Endodermal cell (in vitro differentiated cells): ENCODE data around the gene LIN28B. TPM values are rescaled to one million over a fixed set of nuclear protein-coding genes. Genes with fewer than 3 reads are reported as not detected.
A peak's percentile ranks its signal among the peaks of the same experiment; 100 is the strongest.

ENCODE experiments used
- DNase-seq: peaks from one replicate; pipeline ENCODE4 v3.0.0-alpha.2; 2017
- H3K27ac ChIP-seq: 2 replicates; pipeline ENCODE4 v1.5.1; 2013; ENCODE audit warnings: mild to moderate bottlenecking, low read depth, low read length, moderate library complexity
- H3K27me3 ChIP-seq: 2 replicates; pipeline ENCODE4 v1.6.1; 2013; ENCODE audit warnings: mild to moderate bottlenecking, low read length, moderate library complexity; ENCODE audit not compliant: insufficient read depth, control insufficient read depth, poor library complexity, severe bottlenecking
- H3K36me3 ChIP-seq: 2 replicates; pipeline ENCODE4 v1.7.0; 2013; ENCODE audit warnings: mild to moderate bottlenecking, low read length, moderate library complexity; ENCODE audit not compliant: control insufficient read depth, insufficient read depth
- H3K4me1 ChIP-seq: one replicate; pipeline ENCODE4 v1.7.0; 2013; ENCODE audit warnings: low read length; ENCODE audit not compliant: control insufficient read depth, insufficient read depth
- H3K4me3 ChIP-seq: 2 replicates; pipeline ENCODE4 v1.5.1; 2013; ENCODE audit warnings: mild to moderate bottlenecking, low read length, moderate library complexity
- H3K9ac ChIP-seq: 2 replicates; pipeline ENCODE4 v1.6.1; 2013; ENCODE audit warnings: mild to moderate bottlenecking, low read length, moderate library complexity; ENCODE audit not compliant: poor library complexity, severe bottlenecking; ENCODE audit errors: extremely low read depth
- H3K9me3 ChIP-seq: 2 replicates; pipeline ENCODE4 v1.6.1; 2013; ENCODE audit warnings: mild to moderate bottlenecking, low read length, moderate library complexity; ENCODE audit not compliant: control insufficient read depth
- H3K27ac Mint-ChIP-seq: 2 replicates; pipeline ENCODE4 v1.8.0; 2020; ENCODE audit warnings: mixed read lengths
- H3K27me3 Mint-ChIP-seq: 2 replicates; pipeline ENCODE4 v1.8.0; 2021; ENCODE audit warnings: mild to moderate bottlenecking, mixed read lengths; ENCODE audit not compliant: insufficient read depth
- H3K36me3 Mint-ChIP-seq: 2 replicates; pipeline ENCODE4 v1.8.0; 2020; ENCODE audit warnings: low read depth, mixed read lengths
- H3K4me1 Mint-ChIP-seq: 2 replicates; pipeline ENCODE4 v1.8.0; 2020; ENCODE audit warnings: mixed read lengths
- H3K4me3 Mint-ChIP-seq: 2 replicates; pipeline ENCODE4 v1.8.0; 2020; ENCODE audit warnings: mild to moderate bottlenecking, moderate library complexity, mixed read lengths
- H3K9me3 Mint-ChIP-seq: 2 replicates; pipeline ENCODE4 v1.8.0; 2020; ENCODE audit warnings: mild to moderate bottlenecking, mixed read lengths
- WGBS, 2 experiments: methylation state at CpG; one replicate each; pipeline versions ENCODE4 v1.1.5 to v1.1.7; 2013; ENCODE audit warnings: missing lambda C conversion rate in 2 of 2, mixed read lengths in 1 of 2; ENCODE audit not compliant: insufficient coverage in 1 of 2, insufficient read length in 1 of 2; 5-methylcytosine and 5-hydroxymethylcytosine counted together
- total RNA-seq, 2 donors: library from RNA; stranded (reverse); fragmentation: NEBNext Ultra II Directional in 1 of 2; extraction: Animal tissue kit (Norgen Biotek cat#: 25700) in 1 of 2; gene quantifications; 2 replicates in 1 of 2; 3 replicates in 1 of 2; pipeline ENCODE4 v1.2.1, GENCODE V29; 2021
- TF ChIP-seq, protein P1 (sequence below): fragments of 200-600 bp; sonication (generic); conservative IDR thresholded peaks from 2 replicates; pipeline ENCODE4 v1.5.0; 2021; ENCODE audit warnings: antibody characterized with exemption, mild to moderate bottlenecking

LIN28B gene
- total RNA-seq, 2 donors from 2014 or later, result 65.1 to 65.3 TPM

DNA sequence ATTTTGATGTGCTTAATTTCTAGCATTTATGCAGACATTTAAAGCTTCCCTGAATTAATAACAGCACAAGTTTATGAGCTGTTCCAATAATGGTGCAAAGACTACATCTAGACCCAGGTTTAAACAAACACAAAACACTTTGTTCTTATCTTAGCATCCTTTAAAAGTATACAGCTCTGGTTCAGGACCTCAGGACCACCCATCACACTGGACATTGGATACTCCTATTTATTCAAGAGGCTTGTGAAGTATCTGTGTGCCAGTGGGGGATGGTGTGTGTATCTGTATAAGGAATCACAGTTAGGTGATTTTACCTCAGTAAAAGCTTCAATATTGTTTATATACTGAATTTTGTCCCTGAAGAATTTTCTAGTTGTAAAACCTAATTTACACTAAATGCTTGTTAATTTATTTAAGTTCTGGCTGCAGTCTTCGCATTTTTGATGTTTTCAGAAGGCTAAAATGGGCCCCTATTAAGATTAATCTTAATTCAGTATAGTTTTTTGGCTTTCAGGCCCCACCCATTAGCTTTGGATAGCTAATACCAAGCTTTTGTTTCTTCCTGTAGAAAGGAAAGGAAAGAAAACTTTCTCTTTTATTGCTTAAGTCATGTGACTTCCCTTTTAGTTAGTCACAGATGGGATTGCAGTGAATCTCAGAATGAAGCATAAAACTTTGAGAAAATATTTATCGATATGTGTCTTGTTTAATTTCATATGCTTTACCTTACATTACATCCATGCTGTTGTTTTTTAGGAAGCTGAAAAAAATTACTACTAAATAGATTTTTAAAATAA, 13.1 kb downstream of the LIN28B start:
- H3K27ac ChIP-seq, result peak overlapping the region; percentile 8
- H3K4me3 Mint-ChIP-seq, result no peak overlapping the region

DNA sequence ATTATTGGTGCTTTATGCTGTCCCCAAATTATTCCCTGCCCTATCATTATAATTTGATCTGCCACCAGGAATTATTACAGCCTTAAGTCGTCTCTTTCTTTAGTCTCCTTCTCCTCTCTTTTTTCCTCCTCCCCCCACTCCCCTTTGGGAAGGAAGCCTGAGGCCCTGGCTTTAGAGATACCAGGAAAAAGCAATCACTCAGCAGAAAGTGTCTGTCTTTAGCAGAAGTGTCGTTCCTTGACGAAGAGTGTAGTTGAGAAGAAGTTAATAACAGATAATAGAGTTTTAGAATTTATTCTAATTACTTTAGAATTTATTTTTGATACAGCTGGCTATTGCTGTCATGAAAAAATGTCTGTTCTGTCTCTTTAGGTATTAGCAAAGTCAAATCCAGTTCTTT, 16.5 kb downstream of the LIN28B start:
- H3K27me3 Mint-ChIP-seq, result no peaks in the 10 kb centered on the region
- no peaks in the 10 kb centered on the region for H3K9me3 Mint-ChIP-seq
- H3K27me3 ChIP-seq, result no peaks in the 10 kb centered on the region
- H3K27ac ChIP-seq, result no peak overlapping the region
- H3K9ac ChIP-seq, result no peak overlapping the region
- 38 to 74% methylated on average over 1 to 2 of the region's 3 CpGs for WGBS, 2 experiments
- TF ChIP-seq, protein P1, sequence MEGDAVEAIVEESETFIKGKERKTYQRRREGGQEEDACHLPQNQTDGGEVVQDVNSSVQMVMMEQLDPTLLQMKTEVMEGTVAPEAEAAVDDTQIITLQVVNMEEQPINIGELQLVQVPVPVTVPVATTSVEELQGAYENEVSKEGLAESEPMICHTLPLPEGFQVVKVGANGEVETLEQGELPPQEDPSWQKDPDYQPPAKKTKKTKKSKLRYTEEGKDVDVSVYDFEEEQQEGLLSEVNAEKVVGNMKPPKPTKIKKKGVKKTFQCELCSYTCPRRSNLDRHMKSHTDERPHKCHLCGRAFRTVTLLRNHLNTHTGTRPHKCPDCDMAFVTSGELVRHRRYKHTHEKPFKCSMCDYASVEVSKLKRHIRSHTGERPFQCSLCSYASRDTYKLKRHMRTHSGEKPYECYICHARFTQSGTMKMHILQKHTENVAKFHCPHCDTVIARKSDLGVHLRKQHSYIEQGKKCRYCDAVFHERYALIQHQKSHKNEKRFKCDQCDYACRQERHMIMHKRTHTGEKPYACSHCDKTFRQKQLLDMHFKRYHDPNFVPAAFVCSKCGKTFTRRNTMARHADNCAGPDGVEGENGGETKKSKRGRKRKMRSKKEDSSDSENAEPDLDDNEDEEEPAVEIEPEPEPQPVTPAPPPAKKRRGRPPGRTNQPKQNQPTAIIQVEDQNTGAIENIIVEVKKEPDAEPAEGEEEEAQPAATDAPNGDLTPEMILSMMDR, result no peak
- peaks cover 13% of the 10 kb centered on the region for H3K36me3 Mint-ChIP-seq
- H3K4me1 ChIP-seq, result peaks cover 5% of the 10 kb centered on the region
- no peak overlapping the region for H3K4me3 Mint-ChIP-seq
- peaks cover 29% of the 10 kb centered on the region for H3K4me1 Mint-ChIP-seq
- peaks cover 4% of the 10 kb centered on the region for H3K36me3 ChIP-seq
- H3K27ac Mint-ChIP-seq, result no peak overlapping the region
- no peak overlapping the region for H3K4me3 ChIP-seq
- no peak for DNase-seq
- H3K9me3 ChIP-seq, result no peaks in the 10 kb centered on the region

More for the DNA sequence above, 13.1 kb downstream of the LIN28B start:
- Mint-ChIP-seq H3K9me3 (no peaks in the 10 kb centered on the region), H3K27me3 (no peaks in the 10 kb centered on the region), H3K4me1 (peaks cover 18% of the 10 kb centered on the region), H3K27ac (peak overlapping the region; percentile 87), H3K36me3 (peaks cover 5% of the 10 kb centered on the region)
- no peak for DNase-seq
- no peak overlapping the region for H3K4me3 ChIP-seq
- TF ChIP-seq, protein P1, result no peak
- no peak overlapping the region for H3K9ac ChIP-seq
- H3K36me3 ChIP-seq, result peaks cover 4% of the 10 kb centered on the region
- H3K4me1 ChIP-seq, result peaks cover 5% of the 10 kb centered on the region
- H3K27me3 ChIP-seq, result no peaks in the 10 kb centered on the region
- H3K9me3 ChIP-seq, result no peaks in the 10 kb centered on the region
- 83 to 89% methylated on average over 1 of the region's 2 CpGs for WGBS, 2 experiments

DNA sequence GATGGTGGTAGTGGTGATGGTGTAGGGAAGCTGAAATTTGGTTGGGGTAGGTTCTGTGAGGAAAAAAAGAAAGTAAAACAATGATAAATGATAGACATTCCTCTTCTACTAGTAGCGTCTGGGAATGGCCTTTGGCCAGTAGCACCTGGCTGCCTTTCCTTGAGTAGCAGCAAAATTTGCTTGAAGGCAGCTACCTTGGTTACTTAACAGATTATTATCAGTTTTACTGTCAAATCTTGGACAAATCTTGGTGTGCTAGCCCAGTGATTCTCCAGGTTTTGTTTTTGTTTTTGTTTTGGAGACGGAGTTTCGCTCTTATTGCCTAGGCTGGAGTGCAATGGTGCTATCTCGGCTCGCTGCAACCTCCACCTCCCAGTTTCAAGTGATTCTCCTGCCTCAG, 26.4 kb downstream of the LIN28B start:
- Histone ChIP-seq H3K9me3 (no peaks in the 10 kb centered on the region), H3K4me1 (peaks cover 3% of the 10 kb centered on the region), H3K9ac (no peak overlapping the region), H3K27ac (no peak overlapping the region), H3K27me3 (no peaks in the 10 kb centered on the region), H3K4me3 (no peak overlapping the region), H3K36me3 (peaks cover 12% of the 10 kb centered on the region)
- WGBS, 2 experiments, result 83 to 98% methylated on average over 1 to 5 of the region's 5 CpGs
- H3K36me3 Mint-ChIP-seq, result peaks cover 50% of the 10 kb centered on the region
- no peak overlapping the region for H3K27ac Mint-ChIP-seq
- TF ChIP-seq, protein P1, result no peak
- no peak overlapping the region for H3K4me3 Mint-ChIP-seq
- peaks cover 16% of the 10 kb centered on the region for H3K4me1 Mint-ChIP-seq
- no peaks in the 10 kb centered on the region for H3K27me3 Mint-ChIP-seq
- DNase-seq, result no peak
- no peaks in the 10 kb centered on the region for H3K9me3 Mint-ChIP-seq
